Measurements from ENCODE around the gene DPH1. TPM values are rescaled to one million over a fixed set of nuclear protein-coding genes. Genes with fewer than 3 reads are reported as not detected.

The DPH1 gene
- total and polyA plus RNA-seq, 2 donors: 17.4 to 36.5 TPM

GRCh38 chr17:2054512-2055291 is 24.7 kb downstream of the DPH1 start, which contains the start of gene HIC1:
TSS of gene HIC1 (plus strand) at chr17:2055103. CDS start at chr17:2056691, 1,588 bp downstream.
- Histone ChIP-seq H3K36me3 (ENCODE audit: insufficient read depth) (no peaks in the 10 kb centered on the region), H3K4me1 (ENCODE audit: insufficient read depth) (peaks cover 2% of the 10 kb centered on the region), H3K27ac (ENCODE audit: low read depth) (peak within 1 kb of the TSS; percentile 83), H3K4me3 (ENCODE audit: low read depth, low read length) (peak within 1 kb of the TSS; percentile 54)
- no peak for DNase-seq (ENCODE audit: extremely low spot score)
- 1% methylated on average over 72 of the region's 72 CpGs for WGBS

DNA sequence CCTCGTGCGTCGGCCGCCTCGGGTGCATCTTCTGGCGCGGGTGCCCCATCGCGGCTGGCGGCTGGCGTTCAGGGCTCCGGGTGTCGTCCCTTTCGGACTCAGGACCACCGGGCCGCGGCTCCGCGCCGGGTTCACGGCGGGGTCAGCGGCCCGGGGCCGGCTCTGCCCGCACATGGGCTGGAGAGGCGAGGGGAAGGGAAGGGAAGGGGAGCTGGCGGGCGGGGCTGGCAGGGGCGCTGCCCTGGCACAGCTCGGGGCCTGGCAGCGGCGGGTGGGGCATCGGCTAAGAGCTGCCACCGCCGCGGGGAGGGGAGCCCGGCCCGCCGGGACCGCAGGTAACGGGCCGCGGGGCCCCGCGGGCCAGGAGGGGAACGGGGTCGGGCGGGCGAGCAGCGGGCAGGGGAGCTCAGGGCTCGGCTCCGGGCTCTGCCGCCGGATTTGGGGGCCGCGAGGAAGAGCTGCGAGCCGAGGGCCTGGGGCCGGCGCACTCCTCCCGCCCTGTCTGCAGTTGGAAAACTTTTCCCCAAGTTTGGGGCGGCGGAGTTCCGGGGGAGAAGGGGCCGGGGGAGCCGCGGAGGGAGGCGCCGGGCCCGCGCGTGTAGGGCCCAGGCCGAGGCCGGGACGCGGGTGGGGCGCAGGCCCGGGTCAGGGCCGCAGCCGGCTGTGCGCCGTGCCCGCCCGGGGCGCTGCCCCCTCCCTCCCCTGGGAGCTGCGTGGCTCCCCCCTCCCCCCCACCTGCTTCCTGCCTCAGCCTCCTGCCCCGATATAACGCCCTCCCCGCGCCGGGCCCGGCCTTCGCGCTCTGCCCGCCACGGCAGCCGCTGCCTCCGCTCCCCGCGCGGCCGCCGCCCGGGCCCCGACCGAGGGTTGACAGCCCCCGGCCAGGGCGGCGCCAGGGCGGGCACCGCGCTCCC is 25.6 kb downstream of the DPH1 start:
- Histone ChIP-seq H3K4me1 (ENCODE audit: insufficient read depth) (peaks cover 2% of the 10 kb centered on the region), H3K27ac (ENCODE audit: low read depth) (peak overlapping the region; percentile 83), H3K36me3 (ENCODE audit: insufficient read depth) (no peaks in the 10 kb centered on the region), H3K4me3 (ENCODE audit: low read depth, low read length) (peak overlapping the region; percentile 54)
- WGBS: 3% methylated on average over 112 of the region's 113 CpGs
- no peak for DNase-seq (ENCODE audit: extremely low spot score)

DNA sequence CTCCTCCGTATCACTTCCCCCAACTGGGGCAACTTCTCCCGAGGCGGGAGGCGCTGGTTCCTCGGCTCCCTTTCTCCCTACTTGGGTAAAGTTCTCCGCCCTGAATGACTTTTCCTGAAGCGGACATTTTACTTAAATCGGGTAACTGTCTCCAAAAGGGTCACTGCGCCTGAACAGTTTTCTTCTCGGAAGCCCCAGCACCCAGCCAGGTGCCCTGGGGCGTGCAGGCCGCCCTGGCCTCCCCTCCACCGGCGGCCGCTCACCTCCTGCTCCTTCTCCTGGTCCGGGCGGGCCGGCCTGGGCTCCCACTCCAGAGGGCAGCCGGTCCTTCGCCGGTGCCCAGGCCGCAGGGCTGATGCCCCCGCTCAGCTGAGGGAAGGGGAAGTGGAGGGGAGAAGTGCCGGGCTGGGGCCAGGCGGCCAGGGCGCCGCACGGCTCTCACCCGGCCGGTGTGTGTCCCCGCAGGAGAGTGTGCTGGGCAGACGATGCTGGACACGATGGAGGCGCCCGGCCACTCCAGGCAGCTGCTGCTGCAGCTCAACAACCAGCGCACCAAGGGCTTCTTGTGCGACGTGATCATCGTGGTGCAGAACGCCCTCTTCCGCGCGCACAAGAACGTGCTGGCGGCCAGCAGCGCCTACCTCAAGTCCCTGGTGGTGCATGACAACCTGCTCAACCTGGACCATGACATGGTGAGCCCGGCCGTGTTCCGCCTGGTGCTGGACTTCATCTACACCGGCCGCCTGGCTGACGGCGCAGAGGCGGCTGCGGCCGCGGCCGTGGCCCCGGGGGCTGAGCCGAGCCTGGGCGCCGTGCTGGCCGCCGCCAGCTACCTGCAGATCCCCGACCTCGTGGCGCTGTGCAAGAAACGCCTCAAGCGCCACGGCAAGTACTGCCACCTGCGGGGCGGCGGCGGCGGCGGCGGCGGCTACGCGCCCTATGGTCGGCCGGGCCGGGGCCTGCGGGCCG is 26.5 kb downstream of the DPH1 start:
- Histone ChIP-seq H3K4me3 (ENCODE audit: low read depth, low read length) (peak overlapping the region; percentile 54), H3K36me3 (ENCODE audit: insufficient read depth) (no peaks in the 10 kb centered on the region), H3K27ac (ENCODE audit: low read depth) (peak overlapping the region; percentile 76), H3K4me1 (ENCODE audit: insufficient read depth) (peaks cover 2% of the 10 kb centered on the region)
- no peak for DNase-seq (ENCODE audit: extremely low spot score)
- 11% methylated on average over 85 of the region's 85 CpGs for WGBS

- no peak for DNase-seq (ENCODE audit: extremely low spot score)
- H3K4me1 ChIP-seq (ENCODE audit: insufficient read depth): peaks cover 2% of the 10 kb centered on the region
- H3K4me3 ChIP-seq (ENCODE audit: low read depth, low read length): peak overlapping the region; percentile 54
- peak overlapping the region; percentile 76 for H3K27ac ChIP-seq (ENCODE audit: low read depth)
- 16% methylated on average over 81 of the region's 81 CpGs for WGBS
- no peaks in the 10 kb centered on the region for H3K36me3 ChIP-seq (ENCODE audit: insufficient read depth)
These were observed 27.3 kb downstream of the DPH1 start for GRCh38 chr17:2057175-2057759.

DNA sequence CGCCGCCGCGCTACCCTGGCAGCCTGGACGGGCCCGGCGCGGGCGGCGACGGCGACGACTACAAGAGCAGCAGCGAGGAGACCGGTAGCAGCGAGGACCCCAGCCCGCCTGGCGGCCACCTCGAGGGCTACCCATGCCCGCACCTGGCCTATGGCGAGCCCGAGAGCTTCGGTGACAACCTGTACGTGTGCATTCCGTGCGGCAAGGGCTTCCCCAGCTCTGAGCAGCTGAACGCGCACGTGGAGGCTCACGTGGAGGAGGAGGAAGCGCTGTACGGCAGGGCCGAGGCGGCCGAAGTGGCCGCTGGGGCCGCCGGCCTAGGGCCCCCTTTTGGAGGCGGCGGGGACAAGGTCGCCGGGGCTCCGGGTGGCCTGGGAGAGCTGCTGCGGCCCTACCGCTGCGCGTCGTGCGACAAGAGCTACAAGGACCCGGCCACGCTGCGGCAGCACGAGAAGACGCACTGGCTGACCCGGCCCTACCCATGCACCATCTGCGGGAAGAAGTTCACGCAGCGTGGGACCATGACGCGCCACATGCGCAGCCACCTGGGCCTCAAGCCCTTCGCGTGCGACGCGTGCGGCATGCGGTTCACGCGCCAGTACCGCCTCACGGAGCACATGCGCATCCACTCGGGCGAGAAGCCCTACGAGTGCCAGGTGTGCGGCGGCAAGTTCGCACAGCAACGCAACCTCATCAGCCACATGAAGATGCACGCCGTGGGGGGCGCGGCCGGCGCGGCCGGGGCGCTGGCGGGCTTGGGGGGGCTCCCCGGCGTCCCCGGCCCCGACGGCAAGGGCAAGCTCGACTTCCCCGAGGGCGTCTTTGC is 28.0 kb downstream of the DPH1 start:
- peak overlapping the region; percentile 76 for H3K27ac ChIP-seq (ENCODE audit: low read depth)
- WGBS: 38% methylated on average over 98 of the region's 98 CpGs
- peaks cover 2% of the 10 kb centered on the region for H3K4me1 ChIP-seq (ENCODE audit: insufficient read depth)
- DNase-seq (ENCODE audit: extremely low spot score): no peak
- peak overlapping the region; percentile 54 for H3K4me3 ChIP-seq (ENCODE audit: low read depth, low read length)
- H3K36me3 ChIP-seq (ENCODE audit: insufficient read depth): no peaks in the 10 kb centered on the region

DNA sequence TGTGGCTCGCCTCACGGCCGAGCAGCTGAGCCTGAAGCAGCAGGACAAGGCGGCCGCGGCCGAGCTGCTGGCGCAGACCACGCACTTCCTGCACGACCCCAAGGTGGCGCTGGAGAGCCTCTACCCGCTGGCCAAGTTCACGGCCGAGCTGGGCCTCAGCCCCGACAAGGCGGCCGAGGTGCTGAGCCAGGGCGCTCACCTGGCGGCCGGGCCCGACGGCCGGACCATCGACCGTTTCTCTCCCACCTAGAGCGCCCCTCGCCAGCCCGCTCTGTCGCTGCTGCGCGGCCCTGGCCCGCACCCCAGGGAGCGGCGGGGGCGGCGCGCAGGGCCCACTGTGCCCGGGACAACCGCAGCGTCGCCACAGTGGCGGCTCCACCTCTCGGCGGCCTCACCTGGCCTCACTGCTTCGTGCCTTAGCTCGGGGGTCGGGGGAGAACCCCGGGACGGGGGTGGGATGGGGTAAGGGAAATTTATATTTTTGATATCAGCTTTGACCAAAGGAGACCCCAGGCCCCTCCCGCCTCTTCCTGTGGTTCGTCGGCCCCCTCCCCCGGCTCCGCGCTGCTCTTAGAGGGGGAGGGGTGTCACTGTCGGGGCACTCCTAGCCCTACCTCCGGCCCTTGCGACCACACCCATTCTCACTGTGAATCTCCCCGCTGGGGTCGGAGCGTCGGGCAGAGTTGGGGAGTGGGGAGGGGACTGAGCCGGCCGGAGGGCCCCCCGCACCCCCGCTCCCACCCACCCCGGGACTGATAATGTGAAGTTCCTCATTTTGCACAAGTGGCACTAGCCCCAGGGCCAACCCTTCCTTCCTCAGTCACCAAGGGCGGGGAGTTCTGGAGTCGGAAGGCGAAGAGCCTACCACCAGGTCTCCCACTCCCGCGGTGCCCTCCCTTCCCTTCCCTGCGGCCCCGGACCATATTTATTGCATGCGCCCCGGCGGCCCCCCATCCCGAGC is 28.9 kb downstream of the DPH1 start:
- Histone ChIP-seq H3K27ac (ENCODE audit: low read depth) (peak overlapping the region; percentile 76), H3K36me3 (ENCODE audit: insufficient read depth) (no peaks in the 10 kb centered on the region), H3K4me3 (ENCODE audit: low read depth, low read length) (peak overlapping the region; percentile 15), H3K4me1 (ENCODE audit: insufficient read depth) (peaks cover 2% of the 10 kb centered on the region)
- no peak for DNase-seq (ENCODE audit: extremely low spot score)
- WGBS: 24% methylated on average over 78 of the region's 78 CpGs

DNA sequence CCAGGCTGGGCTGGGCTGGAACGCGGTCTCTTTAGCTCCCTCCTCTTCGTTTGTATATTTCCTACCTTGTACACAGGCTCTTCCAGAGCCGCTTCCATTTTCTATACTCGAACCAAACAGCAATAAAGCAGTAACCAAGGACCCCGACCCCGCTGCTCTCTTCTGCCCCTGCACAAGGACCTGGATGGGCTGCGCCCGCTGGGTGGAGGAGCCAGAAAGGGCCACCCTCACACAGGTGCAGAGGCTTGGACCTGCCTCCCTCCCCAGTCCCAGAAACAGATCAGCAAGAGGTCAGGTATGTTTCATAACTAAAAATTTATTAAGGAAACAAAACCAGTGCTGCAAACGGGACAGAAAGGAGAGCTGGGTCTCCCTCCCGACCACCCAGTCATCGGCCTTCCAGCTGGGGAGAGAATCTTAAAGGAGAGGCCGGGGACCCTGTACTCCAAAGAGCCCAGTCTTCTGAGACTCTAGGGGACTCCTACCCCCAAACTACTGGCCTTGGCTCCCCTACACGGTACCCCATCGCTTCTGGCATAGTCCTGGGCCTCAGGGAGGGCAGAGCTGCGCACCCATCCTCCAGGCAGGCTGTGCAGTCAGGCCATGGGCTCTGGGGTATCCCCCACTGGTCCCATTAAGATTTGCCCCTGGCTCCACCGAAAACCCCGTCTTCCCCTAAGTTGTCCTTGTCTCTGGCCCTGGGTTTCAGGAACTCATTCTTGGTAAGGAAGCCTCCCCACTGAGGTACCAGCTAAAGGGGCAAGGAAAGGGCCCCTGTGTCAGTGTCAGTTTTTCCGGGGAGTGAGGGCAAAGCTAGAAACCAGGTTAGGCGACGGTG is 29.8 kb downstream of the DPH1 start:
- 57% methylated on average over 21 of the region's 21 CpGs for WGBS
- Histone ChIP-seq H3K36me3 (ENCODE audit: insufficient read depth) (no peaks in the 10 kb centered on the region), H3K4me3 (ENCODE audit: low read depth, low read length) (no peak overlapping the region), H3K4me1 (ENCODE audit: insufficient read depth) (peaks cover 2% of the 10 kb centered on the region), H3K27ac (ENCODE audit: low read depth) (peak overlapping the region; percentile 65)
- no peak for DNase-seq (ENCODE audit: extremely low spot score)

DNA sequence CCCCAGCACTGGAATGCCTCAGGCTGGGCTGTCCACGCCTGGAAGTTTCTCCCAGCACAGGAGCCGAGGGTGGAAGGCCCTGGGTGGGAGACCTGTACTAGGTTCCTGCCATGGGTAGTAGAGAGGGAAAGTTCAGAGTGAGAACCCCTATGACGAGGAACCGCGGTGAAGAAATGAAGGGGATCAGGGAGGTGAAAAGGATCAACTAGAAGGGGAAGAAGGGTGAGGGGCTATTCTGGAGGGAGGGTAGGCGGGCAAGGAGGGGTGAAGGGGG is 30.4 kb downstream of the DPH1 start:
- WGBS: 69% methylated on average over 6 of the region's 6 CpGs
- no peak overlapping the region for H3K4me3 ChIP-seq (ENCODE audit: low read depth, low read length)
- peak overlapping the region; percentile 65 for H3K27ac ChIP-seq (ENCODE audit: low read depth)
- H3K36me3 ChIP-seq (ENCODE audit: insufficient read depth): no peaks in the 10 kb centered on the region
- H3K4me1 ChIP-seq (ENCODE audit: insufficient read depth): peaks cover 2% of the 10 kb centered on the region
- DNase-seq (ENCODE audit: extremely low spot score): no peak

DNA sequence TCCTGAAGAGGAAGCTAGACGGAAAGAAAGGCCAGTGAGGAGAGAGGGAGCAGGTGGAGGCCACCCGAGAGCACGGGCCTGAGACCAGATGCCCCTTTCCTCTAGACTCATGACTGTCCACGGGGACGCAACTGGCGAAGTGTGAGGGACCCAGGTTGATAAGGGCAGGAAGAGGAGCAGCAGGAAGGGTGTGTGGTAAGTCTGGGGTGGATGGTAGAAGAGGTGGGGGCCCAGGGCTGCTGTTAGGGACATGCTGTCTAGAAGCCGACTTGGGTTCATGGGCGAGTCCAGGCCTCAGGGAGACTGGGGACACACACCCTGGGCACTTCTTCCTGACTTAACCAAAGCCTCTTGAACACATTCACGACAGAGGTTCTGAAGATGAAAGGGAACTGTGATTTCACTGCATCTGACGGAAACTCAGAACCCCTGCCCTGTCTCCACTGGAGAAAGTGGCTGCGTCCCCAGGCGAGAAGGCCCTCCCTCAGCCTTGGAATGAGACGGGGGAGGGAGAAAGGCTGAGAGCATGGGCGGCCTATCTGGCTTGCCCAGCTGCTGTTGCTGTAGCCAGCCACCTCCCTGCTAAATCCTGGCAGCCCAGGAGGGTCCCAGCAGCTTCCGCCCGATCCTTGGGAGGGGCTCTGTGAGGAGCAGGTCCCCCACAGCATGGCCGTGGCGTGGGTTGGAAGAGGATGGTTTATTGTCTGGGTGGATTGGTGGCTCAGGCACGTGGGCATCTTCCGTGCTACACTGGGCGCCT is 30.9 kb downstream of the DPH1 start:
- 37% methylated on average over 21 of the region's 21 CpGs for WGBS
- DNase-seq (ENCODE audit: extremely low spot score): no peak
- no peaks in the 10 kb centered on the region for H3K36me3 ChIP-seq (ENCODE audit: insufficient read depth)
- peaks cover 2% of the 10 kb centered on the region for H3K4me1 ChIP-seq (ENCODE audit: insufficient read depth)
- peak overlapping the region; percentile 65 for H3K27ac ChIP-seq (ENCODE audit: low read depth)
- H3K4me3 ChIP-seq (ENCODE audit: low read depth, low read length): no peak overlapping the region

DNA sequence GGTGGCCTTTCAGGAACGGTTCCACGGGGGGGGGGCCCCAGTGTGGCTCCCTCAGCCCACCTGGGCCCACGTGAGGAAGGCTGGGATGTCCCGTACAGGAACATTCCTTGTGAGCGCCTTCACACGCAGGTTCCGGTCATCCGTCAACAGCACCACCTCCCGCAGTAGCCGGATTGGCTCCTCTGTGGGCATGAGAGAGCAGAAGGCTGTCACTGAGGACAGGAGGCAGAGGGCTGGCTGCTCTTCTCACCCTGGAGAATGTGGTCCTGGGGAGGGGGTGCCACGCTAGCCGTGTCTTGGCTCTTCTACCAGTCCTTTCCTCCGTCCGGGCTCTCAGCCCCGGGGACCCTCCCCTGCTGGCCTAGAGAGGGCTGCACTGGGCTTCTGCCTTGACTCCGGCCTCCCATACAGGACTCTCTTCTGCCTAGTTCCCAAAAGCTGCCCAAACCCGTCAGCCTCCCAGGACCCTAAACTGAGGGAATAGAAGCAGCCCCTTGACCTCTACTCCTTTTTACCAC is 31.5 kb downstream of the DPH1 start:
- Histone ChIP-seq H3K4me1 (ENCODE audit: insufficient read depth) (peaks cover 2% of the 10 kb centered on the region), H3K36me3 (ENCODE audit: insufficient read depth) (no peaks in the 10 kb centered on the region), H3K27ac (ENCODE audit: low read depth) (peak overlapping the region; percentile 65), H3K4me3 (ENCODE audit: low read depth, low read length) (no peak overlapping the region)
- 55% methylated on average over 17 of the region's 17 CpGs for WGBS
- no peak for DNase-seq (ENCODE audit: extremely low spot score)
